Neural crest cell (in vitro differentiated cells): ENCODE data around the gene PARD6B. TPM values are rescaled to one million over a fixed set of nuclear protein-coding genes. Genes with fewer than 3 reads are reported as not detected.

Experiments
- DNase-seq: peaks from one replicate; pipeline ENCODE4 v3.0.0; 2021; ENCODE audit warnings: low read depth, mixed read lengths, low spot score
- H3K27ac Mint-ChIP-seq: one replicate; pipeline ENCODE4 v1.8.0; 2021; ENCODE audit warnings: mild to moderate bottlenecking, mixed read lengths; ENCODE audit not compliant: unreplicated experiment
- H3K27me3 Mint-ChIP-seq: 2 replicates; pipeline ENCODE4 v1.8.0; 2021; ENCODE audit warnings: low read depth, mild to moderate bottlenecking, mixed read lengths
- H3K36me3 Mint-ChIP-seq: 2 replicates; pipeline ENCODE4 v1.8.0; 2021; ENCODE audit warnings: low read depth, mild to moderate bottlenecking, mixed read lengths
- H3K4me1 Mint-ChIP-seq: 2 replicates; pipeline ENCODE4 v1.8.0; 2021; ENCODE audit warnings: mixed read lengths
- H3K4me3 Mint-ChIP-seq: one replicate; pipeline ENCODE4 v1.8.0; 2021; ENCODE audit warnings: mild to moderate bottlenecking, mixed read lengths
- H3K9me3 Mint-ChIP-seq: 2 replicates; pipeline ENCODE4 v1.8.0; 2021; ENCODE audit warnings: mixed read lengths
- total RNA-seq: library from RNA; stranded (reverse); gene quantifications from 2 replicates; pipeline ENCODE4 v1.2.1, GENCODE V29; 2021
- TF ChIP-seq, protein P1 (sequence below): fragments of 200-600 bp; sonication (generic); conservative IDR thresholded peaks from 2 replicates; pipeline ENCODE4 v1.5.0; 2021; ENCODE audit warnings: antibody characterized with exemption, mild to moderate bottlenecking

PARD6B gene
- total RNA-seq, 1 donor from 2014 or later = 9.5 TPM

DNA sequence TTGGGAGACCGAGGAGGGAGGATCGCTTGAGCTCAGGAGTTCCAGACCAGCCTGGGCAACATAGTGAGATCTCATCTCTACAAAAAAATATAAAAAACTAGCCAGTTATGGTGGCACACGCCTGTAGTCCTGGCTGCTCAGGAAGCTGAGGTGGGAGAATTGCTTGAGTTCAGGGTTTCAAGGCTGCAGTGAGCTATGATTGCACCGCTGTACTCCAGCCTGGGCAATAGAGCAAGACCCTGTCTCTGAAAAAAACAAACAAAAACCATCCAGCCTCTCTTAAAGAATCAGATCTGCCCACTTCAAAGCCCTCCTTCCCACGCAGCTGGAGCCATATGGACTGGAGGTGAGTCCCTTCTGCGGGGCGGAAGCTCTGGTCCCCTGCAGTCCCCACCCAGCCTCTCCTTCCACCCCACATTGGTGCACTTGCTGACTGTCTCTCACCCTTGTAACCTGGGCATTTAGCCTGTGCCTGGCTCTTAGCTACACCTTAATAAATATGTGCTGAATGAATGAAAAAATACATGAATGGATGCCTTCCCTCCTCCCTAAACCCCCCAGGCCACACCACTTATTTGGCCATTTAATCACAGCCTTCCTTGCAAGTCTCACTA is 7.2 kb upstream of the PARD6B start:
- Mint-ChIP-seq H3K27ac (no peak overlapping the region), H3K27me3 (no peaks in the 10 kb centered on the region), H3K36me3 (no peaks in the 10 kb centered on the region), H3K4me1 (peaks cover 5% of the 10 kb centered on the region), H3K4me3 (no peak overlapping the region), H3K9me3 (no peaks in the 10 kb centered on the region)
- DNase-seq = no peak
- TF ChIP-seq, protein P1, sequence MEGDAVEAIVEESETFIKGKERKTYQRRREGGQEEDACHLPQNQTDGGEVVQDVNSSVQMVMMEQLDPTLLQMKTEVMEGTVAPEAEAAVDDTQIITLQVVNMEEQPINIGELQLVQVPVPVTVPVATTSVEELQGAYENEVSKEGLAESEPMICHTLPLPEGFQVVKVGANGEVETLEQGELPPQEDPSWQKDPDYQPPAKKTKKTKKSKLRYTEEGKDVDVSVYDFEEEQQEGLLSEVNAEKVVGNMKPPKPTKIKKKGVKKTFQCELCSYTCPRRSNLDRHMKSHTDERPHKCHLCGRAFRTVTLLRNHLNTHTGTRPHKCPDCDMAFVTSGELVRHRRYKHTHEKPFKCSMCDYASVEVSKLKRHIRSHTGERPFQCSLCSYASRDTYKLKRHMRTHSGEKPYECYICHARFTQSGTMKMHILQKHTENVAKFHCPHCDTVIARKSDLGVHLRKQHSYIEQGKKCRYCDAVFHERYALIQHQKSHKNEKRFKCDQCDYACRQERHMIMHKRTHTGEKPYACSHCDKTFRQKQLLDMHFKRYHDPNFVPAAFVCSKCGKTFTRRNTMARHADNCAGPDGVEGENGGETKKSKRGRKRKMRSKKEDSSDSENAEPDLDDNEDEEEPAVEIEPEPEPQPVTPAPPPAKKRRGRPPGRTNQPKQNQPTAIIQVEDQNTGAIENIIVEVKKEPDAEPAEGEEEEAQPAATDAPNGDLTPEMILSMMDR = no peak

DNA sequence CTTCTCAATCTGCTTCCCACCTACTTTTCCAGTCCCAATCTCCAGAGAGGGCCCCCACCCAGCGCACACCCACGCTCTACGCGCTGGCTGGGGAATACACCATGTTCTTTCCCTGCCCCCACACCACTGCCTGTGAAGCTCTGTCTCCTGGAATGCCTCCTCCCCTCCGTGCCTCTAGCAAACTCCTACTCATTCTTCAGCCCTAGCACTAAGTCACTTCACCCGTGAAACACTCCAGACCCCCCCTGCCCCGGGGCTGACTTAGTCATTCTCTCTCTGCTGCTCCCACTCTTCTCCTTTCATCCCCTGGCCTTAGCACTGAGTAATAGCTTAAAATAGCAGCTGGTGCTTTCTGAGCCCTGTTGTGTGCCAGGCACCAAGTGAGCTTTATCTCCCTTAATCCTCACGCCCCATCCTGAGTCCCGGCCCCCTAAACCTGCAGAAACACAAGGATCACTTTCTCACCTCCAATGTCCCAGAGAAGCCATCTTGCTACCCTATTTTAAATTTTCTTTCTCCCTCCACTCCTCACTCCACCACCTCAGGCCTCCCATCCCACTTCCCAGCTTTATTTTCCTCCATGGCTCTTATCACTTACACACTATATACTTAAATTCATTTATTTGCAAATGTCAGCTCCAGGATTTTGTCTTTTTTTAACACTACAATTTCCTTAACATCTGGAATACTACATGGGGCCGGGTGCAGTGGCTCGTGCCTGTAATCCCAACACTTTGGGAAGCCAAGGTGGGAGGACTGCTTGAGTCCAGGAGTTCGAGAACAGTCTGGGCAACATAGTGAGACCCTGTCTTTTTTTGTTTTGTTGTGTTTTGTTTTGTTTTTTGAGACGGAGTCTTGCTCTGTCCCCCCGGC is 6.3 kb upstream of the PARD6B start:
- Mint-ChIP-seq H3K4me3 (no peak overlapping the region), H3K4me1 (peaks cover 6% of the 10 kb centered on the region), H3K9me3 (no peaks in the 10 kb centered on the region), H3K27me3 (no peaks in the 10 kb centered on the region), H3K36me3 (no peaks in the 10 kb centered on the region), H3K27ac (no peak overlapping the region)
- TF ChIP-seq, protein P1 = no peak
- peak; percentile 28 for DNase-seq

DNA sequence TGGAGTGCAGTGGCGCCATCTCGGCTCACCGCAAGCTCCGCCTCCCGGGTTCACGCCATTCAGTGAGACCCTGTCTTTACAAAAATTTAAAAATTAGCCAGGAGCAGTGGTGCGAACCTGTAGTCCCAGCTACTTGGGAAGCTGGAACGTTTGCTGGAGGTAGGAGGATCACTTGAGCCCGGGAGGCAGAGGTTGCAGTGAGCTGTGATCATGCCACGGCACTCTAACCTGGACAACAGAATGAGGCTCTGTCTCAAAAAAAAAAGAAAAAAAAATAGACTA is 5.7 kb upstream of the PARD6B start:
- TF ChIP-seq, protein P1 = no peak
- H3K9me3 Mint-ChIP-seq = no peaks in the 10 kb centered on the region
- H3K4me1 Mint-ChIP-seq = peaks cover 12% of the 10 kb centered on the region
- no peaks in the 10 kb centered on the region for H3K27me3 Mint-ChIP-seq
- H3K27ac Mint-ChIP-seq = no peak overlapping the region
- no peaks in the 10 kb centered on the region for H3K36me3 Mint-ChIP-seq
- DNase-seq = no peak
- no peak overlapping the region for H3K4me3 Mint-ChIP-seq

DNA sequence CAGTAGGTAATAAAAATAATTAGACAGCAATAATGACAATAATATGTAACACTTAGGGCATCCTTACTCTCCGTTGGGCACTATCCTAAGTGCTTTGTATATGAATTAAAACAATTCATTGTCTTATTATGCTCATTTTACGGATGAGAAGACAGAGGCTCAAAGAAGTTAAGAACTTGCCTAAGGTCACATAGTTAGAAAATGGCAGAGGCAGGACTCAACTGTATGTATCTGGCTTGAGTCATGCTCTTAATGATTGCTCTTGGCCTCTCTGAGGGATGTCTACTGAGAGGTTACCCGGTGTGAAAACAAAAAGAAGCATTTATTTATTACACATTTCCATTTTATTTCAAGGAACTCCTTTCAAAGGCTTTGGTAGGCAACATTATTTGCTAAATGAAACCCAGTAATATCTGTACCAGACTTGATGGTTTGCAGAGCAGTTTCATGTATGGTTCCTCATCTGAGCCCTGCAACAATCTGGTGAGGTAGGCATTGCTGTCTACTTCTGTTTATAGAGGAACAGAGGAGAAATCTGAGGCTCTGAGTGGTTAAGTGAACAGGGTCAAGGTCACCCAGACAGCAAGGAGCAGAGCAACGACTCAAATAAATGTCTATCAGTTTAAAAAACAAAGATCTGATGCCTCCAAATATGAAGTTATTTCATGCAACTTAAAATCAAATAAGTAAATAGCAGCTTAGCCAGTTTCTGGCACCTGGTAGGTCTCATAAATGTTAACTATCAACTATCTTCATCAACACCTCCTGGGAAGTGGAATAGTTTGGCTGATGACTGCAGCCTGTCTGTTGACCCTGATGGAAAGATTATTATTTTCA is 4.2 kb upstream of the PARD6B start:
- Mint-ChIP-seq H3K36me3 (no peaks in the 10 kb centered on the region), H3K27ac (no peak overlapping the region), H3K9me3 (no peaks in the 10 kb centered on the region), H3K4me1 (peaks cover 13% of the 10 kb centered on the region), H3K27me3 (no peaks in the 10 kb centered on the region), H3K4me3 (no peak overlapping the region)
- TF ChIP-seq, protein P1 = no peak
- DNase-seq = no peak

DNA sequence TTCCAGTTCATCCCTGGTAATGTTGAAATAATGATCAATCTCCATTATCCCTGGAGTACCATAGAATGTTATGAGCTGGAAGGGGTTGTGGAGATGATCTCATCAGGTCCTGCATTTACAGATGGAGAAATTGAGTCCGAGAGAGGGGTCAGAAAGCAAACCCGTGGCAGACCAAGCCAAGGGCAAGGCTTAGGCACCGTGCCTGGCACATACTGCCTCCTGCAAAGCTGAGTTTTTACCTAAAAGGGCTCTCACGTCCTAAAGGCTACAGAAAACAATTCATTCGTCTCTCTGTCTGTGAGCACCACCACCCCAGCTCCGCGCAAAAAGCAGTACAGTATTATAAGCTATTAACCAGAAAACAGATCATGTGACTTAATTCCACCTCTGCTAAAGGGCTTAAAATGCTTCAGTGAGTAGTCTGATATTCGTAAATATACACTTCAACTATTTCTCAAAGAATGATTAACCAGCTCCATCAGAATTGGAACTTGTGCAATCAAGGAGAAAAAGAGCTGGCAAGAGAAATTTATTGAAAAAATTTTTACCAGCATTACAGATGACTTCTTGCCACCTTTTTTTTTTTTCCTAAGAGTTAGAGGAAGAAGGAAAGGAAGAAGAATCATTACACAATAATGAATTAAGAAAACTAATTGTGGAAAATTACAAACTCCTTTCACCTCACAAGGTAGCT is 3.4 kb upstream of the PARD6B start:
- TF ChIP-seq, protein P1 = no peak
- Mint-ChIP-seq H3K9me3 (no peaks in the 10 kb centered on the region), H3K27me3 (no peaks in the 10 kb centered on the region), H3K27ac (no peak overlapping the region), H3K4me3 (no peak overlapping the region), H3K36me3 (no peaks in the 10 kb centered on the region), H3K4me1 (peaks cover 21% of the 10 kb centered on the region)
- no peak for DNase-seq
